ENCODE data around the gene NAV2. TPM values are rescaled to one million over a fixed set of nuclear protein-coding genes. Genes with fewer than 3 reads are reported as not detected.
"Not testable (repeated sequence)": the region's sequence is repeated elsewhere in the genome, so short reads cannot be mapped to it uniquely, and the experiment has no call there.

The NAV2 gene
- total and polyA plus RNA-seq, 10 donors, result 0.46 to 11.6 (median 4.1) TPM

DNA sequence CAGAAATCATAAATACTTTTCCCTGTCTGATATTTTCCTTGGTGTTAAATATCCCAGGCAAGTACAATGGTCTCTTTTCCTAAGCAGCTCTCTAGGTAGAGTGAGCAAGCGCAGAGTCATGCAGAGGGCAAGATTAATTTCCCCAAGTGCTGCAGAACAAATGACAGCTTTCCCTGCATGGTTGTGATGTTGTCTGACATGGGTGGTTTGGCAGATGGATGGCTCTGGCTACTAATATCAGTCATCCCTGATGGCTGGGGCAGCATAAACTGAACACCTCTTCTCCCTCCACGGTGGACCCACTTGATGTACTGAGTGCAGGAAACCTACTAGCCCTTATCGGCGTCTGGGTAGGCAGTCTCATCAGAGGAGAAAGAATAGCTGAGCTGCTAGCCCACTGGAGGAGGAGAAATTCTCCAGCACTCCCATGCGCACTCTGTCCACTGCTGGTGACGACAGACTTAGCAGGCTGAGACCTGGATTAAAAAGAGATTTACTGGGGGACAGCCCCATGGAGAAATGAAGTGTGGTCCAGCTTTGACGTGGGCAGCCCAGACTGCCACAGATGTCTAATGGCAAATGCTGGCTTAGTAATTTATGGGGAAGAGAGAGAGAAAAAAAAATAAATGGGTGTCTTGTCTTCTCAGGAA lies 244.8 kb downstream of the NAV2 start:
- TF ChIP-seq, protein P1, sequence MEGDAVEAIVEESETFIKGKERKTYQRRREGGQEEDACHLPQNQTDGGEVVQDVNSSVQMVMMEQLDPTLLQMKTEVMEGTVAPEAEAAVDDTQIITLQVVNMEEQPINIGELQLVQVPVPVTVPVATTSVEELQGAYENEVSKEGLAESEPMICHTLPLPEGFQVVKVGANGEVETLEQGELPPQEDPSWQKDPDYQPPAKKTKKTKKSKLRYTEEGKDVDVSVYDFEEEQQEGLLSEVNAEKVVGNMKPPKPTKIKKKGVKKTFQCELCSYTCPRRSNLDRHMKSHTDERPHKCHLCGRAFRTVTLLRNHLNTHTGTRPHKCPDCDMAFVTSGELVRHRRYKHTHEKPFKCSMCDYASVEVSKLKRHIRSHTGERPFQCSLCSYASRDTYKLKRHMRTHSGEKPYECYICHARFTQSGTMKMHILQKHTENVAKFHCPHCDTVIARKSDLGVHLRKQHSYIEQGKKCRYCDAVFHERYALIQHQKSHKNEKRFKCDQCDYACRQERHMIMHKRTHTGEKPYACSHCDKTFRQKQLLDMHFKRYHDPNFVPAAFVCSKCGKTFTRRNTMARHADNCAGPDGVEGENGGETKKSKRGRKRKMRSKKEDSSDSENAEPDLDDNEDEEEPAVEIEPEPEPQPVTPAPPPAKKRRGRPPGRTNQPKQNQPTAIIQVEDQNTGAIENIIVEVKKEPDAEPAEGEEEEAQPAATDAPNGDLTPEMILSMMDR (IDR thresholded peaks at IDR 0.05 in 8 of 11, conservative IDR thresholded peaks at IDR 0.05 in 3 of 11), result no peak
- TF ChIP-seq POLR2A (IDR thresholded peaks at IDR 0.05) (no peak), POLR2AphosphoS5 (IDR thresholded peaks at IDR 0.05) (no peak)
- no peaks in the 10 kb centered on the region for H3K4me1 ChIP-seq
- H3K36me3 ChIP-seq, result no peaks in the 10 kb centered on the region
- intact Hi-C loops (cut with DNase I; ENCODE audit: low total_unique reads), result no loop called here
- H3K4me3 ChIP-seq, result no peak overlapping the region
- H3K9me3 ChIP-seq, result no peaks in the 10 kb centered on the region
- WGBS, 5 donors, result 86 to 93% (median 90%) methylated on average over 6 to 7 of the region's 7 CpGs
- no peaks in the 10 kb centered on the region for H3K27me3 ChIP-seq (replicated peaks in 1 of 7)
- H3K27ac ChIP-seq, result no peak overlapping the region
- no peak for DNase-seq

DNA sequence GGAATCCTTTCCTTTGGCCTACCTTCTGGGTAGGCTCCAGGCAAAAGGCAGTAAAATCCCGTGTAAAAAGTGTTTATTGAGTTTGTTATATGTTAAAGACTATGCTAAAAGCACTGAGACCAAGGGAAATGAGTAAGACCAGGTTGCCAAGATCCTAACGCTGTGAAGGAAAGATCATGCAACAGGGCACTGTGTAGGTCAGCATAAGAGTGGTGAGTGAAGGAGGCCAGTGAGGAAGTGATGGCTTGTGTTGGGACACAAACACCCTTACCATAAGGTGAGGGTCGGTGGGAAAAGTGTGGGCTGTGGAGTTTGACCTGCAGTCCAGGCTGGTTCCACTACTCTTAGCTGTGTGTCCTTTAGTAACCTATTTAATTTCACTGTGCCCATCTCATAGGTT lies 245.6 kb downstream of the NAV2 start:
- H3K27ac ChIP-seq, result no peak overlapping the region
- TF ChIP-seq, protein P1 (IDR thresholded peaks at IDR 0.05 in 8 of 11, conservative IDR thresholded peaks at IDR 0.05 in 3 of 11), result no peak
- TF ChIP-seq POLR2A (IDR thresholded peaks at IDR 0.05) (no peak), POLR2AphosphoS5 (IDR thresholded peaks at IDR 0.05) (no peak)
- no peaks in the 10 kb centered on the region for H3K36me3 ChIP-seq
- no peak overlapping the region for H3K4me3 ChIP-seq
- H3K27me3 ChIP-seq (replicated peaks in 1 of 7), result no peaks in the 10 kb centered on the region
- intact Hi-C loops (cut with DNase I; ENCODE audit: low total_unique reads), result no loop called here
- no peaks in the 10 kb centered on the region for H3K9me3 ChIP-seq
- no peaks in the 10 kb centered on the region for H3K4me1 ChIP-seq
- no peak for DNase-seq
- 69 to 84% (median 73%) methylated on average over 3 of the region's 3 CpGs for WGBS, 5 donors

DNA sequence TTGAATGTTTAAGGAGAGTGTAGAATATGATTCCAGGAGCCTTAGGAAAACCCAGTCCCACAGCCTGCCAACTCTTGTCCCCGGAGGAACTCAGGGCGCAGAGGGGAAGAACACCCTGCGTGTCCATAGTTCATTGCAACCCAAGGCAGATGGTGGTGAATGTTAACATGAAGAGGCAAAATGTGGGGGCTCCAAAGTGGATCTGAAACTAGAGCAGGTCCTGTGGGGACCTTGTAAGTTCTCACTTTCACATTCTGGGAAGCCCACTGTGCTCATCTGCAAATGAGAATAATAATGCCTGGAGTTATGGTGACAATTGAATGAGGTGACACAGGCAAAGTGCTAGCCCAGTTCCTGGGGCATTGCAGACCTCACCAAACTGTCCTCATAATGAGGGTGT lies 246.6 kb downstream of the NAV2 start:
- intact Hi-C loops (cut with DNase I; ENCODE audit: low total_unique reads), result no loop called here
- Histone ChIP-seq H3K4me1 (no peaks in the 10 kb centered on the region), H3K36me3 (no peaks in the 10 kb centered on the region), H3K27ac (no peak overlapping the region), H3K9me3 (no peaks in the 10 kb centered on the region), H3K27me3 (replicated peaks in 1 of 7) (no peaks in the 10 kb centered on the region), H3K4me3 (no peak overlapping the region)
- WGBS, 5 donors, result 57 to 90% (median 77%) methylated on average over 3 of the region's 3 CpGs
- TF ChIP-seq POLR2A (IDR thresholded peaks at IDR 0.05), result no peak
- TF ChIP-seq, protein P1 (IDR thresholded peaks at IDR 0.05 in 8 of 11, conservative IDR thresholded peaks at IDR 0.05 in 3 of 11), result no peak
- no peak for TF ChIP-seq POLR2AphosphoS5 (IDR thresholded peaks at IDR 0.05)
- DNase-seq, result no peak

DNA sequence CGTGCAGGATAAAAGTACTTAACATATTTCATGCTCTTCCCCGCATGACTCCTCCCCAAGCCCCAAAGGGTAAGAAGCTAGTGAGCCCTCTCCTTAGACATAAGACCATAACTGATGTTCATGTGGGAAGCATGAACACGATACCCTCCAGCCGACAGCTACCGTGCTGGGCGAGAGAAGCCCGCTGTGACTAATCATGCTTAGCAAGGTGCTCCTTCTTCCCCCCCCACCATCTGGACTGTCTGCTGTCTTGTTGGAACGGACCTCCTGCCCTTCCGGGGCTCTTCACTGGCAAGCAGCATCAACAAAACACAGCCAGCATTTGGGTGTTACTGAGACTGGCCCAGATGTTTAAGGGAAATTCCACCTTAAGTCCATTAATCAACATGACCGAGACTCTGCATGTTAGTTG lies 247.0 kb downstream of the NAV2 start:
- intact Hi-C loops (cut with DNase I; ENCODE audit: low total_unique reads), result no loop called here
- no peaks in the 10 kb centered on the region for H3K27me3 ChIP-seq (replicated peaks in 1 of 7)
- H3K4me3 ChIP-seq, result no peak overlapping the region
- H3K36me3 ChIP-seq, result no peaks in the 10 kb centered on the region
- no peaks in the 10 kb centered on the region for H3K4me1 ChIP-seq
- no peak overlapping the region for H3K27ac ChIP-seq
- no peaks in the 10 kb centered on the region for H3K9me3 ChIP-seq
- WGBS, 5 donors, result 70 to 85% (median 82%) methylated on average over 10 of the region's 10 CpGs
- no peak for DNase-seq
- TF ChIP-seq, protein P1 (IDR thresholded peaks at IDR 0.05 in 8 of 11, conservative IDR thresholded peaks at IDR 0.05 in 3 of 11), result no peak
- no peak for TF ChIP-seq POLR2AphosphoS5 (IDR thresholded peaks at IDR 0.05)
- TF ChIP-seq POLR2A (IDR thresholded peaks at IDR 0.05), result no peak

DNA sequence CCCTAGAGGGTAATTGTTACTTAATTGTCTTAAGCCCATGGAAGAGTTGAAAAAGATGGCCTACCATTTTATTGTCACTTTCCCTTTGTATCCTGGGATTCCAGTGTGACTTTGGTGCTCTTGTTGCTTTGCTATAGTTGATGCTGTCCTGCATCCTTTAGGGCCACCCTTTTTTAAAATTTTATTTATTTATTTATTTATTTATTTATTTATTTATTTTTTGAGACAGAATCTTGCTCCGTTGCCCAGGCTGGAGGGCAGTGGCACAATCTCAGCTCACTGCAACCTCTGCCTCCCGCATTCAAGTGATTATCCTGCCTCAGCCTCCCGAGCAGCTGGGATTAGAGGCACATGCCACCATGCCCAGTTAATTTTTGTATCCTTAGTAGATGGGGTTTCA lies 247.8 kb downstream of the NAV2 start:
- H3K4me3 ChIP-seq; intact Hi-C loops (cut with DNase I; ENCODE audit: low total_unique reads); H3K27ac ChIP-seq; DNase-seq; H3K4me1 ChIP-seq; H3K27me3 ChIP-seq (replicated peaks in 1 of 7); H3K9me3 ChIP-seq; H3K36me3 ChIP-seq: not testable (repeated sequence)
- WGBS, 5 donors, result 94 to 100% (median 95%) methylated on average over 3 of the region's 3 CpGs
